NCI-H1105 (cell line): ENCODE measurements around the gene PRR11.
"Not testable (repeated sequence)": the region's sequence is repeated elsewhere in the genome, so short reads cannot be mapped to it uniquely, and the experiment has no call there.

Experiments used
- DNase-seq: peaks from one replicate; lab custom pipeline; 2025; lab: John Stamatoyannopoulos, UW

PRR11 gene

GRCh38 chr17:59151591-59151990 is 4.0 kb upstream of the PRR11 start:
- no peak for DNase-seq

DNA sequence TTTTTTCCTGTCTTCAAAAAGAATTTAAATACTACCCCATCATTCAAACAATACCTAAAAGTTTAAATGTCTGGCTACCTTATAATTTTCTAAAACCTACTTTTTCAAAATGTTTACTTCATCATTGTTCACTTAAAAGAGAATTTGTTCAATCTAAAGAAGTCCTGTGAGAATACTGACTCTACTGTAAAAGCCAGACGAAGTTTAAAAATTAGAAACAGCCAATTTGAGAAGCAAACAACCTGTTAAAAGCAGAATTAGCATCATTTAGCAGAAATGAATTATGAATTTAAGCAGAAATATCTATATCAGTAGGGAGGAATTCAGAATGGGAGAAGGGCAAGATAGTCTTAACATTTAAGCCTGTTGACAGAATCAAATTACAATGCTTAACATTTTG is 2.6 kb upstream of the PRR11 start:
- no peak for DNase-seq

DNA sequence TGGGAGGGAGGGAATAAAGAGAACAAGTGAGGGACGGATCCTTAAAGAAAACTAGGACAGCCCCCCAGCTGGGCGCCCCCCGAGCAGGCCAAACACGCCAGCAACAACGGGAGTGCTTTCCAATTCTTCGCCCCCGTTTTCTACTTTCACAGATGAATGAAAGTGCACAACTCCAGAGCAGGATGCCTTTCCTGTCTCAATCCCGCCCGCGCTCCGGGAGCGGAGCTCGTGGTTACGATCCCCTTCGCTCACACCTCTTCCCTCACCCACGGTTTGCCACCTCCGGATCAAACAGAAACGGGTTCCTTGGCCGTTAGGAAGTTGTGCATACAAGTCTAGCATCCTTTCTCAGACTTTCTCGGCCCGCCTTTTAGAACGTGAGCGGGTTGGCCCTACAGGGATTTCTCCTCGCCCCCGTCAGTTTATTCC is 1.2 kb upstream of the PRR11 start:
- peak; percentile 50 for DNase-seq

DNA sequence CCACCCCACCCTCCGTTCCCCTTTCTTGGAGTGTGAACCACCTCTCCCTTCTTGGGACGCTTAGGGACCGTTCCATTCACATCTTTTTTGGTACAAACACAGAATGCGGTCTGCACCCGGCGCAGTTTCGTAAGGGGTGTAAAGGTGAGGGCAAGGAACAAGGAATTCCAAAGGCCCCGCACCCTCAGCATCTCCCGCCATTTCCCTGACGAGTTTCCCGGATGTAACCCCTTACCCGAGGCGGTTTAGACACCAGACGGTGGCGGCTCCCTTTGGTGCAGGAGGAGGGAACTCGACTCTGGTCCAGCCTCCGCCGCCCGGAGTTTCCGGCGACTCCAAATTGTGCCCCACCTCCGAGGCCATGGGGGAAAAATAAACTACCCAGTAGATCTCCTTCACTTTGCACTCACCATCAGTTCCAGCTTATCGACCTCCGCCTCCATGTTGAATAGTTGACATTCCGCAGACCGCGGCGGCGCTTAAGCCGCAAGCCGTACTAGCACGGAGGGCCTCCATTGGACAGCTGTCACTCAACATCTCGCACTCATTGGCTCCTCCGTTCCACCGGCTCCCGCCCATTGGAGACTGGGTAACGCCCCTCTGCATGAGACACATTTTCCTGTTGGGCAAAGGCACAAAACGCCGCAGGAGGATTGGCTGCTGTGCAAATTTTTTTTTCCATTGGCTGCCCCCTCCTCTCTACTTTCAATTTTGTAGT is 666 bp upstream of the PRR11 start, which contains the start of gene SKA2:
Gene SKA2, minus strand, starts transcription at position 466 of the 718 bp plus-strand sequence. Its CDS starts 23 bp downstream, at position 443.
- peak; percentile 100 for DNase-seq

DNA sequence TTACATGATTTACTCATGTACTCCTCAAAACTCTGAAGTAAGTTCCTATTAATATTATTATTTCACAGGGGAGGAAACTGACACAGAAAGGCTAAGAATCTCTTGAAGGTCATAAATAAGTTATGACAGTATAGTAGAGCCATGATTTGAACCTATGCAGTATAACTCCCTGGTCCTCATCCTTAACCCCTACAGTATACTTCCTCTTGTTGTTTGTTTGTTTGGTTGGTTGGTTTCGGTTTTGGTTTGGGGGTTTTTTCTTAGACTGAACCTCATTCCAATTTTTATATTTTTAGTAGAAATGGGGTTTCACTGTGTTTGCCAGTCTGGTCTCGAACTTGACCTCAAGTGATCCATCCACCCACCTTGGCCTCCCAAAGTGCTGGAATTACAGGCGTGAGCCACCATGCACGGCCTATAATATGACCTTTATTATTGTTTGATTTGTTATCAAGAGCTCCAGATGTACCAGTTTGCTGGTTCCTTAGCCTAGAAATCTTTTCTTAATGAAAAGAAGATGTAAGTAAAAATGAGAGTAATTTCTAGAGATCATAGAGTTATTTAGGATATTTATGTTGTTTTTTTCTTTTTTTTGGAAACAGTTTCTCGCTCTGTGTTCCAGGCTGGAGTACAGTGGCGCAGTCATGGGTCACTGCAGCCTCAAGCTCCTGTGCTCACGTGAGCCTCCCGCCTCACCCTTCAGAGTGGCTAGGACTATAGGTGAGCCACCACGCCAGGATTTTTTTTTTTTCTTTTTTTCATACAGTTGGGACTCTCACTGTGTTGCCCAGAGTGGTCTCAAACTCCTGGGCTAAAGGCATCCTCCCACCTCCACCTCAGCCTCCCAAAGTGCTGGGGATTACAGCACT is 4.8 kb downstream of the PRR11 start:
- DNase-seq, result no peak

GRCh38 chr17:59161477-59161876 is 5.9 kb downstream of the PRR11 start:
- DNase-seq, result no peak

- peak; percentile 21 for DNase-seq
Observed at GRCh38 chr17:59165933-59166342, 10.4 kb downstream of the PRR11 start.

DNA sequence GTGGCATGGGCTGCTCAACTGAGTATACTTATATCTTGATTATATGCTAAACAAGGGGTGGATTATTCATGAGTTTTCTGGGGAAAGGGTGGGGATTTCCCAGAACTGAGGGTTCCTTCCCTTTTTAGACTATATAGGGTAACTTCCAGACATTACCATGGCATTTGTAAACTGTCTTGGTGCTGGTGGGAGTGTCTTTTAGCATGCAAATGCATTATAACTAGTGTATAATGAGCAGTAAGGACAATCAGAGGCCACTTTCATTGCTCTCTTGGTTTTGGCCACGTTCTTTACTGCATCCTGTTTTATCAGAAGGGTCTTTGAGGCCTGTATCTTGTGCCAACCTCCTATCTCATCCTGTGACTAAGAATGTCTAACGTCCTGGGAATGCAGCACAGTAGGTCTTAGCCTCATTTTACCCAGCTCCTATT is 12.0 kb downstream of the PRR11 start:
- DNase-seq, result no peak

DNA sequence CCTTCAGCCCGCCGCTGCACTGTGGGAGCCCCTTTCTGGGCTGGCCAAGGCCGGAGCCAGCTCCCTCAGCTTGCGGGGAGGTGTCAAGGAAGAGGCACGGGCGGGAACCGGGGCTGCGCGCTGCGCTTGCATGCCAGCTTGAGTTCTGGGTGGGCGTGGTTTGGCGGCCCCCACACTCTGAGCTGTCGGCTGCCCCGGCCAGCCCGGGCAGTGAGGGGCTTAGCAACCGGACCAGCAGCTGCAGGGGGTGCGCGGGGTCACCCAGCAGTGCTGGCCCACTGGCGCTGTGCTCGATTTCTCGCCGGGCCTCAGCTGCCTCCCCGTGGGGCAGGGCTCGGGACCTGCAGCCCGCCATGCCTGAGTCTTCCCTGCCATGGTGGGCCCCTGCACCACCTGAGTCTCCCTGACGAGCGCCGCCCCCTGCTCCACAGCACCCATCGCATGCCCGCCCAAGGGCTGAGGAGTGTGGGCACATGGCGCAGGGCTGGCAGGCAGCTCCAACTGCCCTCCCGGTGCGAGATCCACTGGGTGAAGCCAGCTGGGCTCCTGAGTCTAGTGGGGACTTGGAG is 17.0 kb downstream of the PRR11 start:
- no peak for DNase-seq

GRCh38 chr17:59174671-59175070 is 19.1 kb downstream of the PRR11 start:
- DNase-seq, result no peak

GRCh38 chr17:59175076-59175475 is 19.5 kb downstream of the PRR11 start:
- no peak for DNase-seq

GRCh38 chr17:59178266-59178985 is 22.9 kb downstream of the PRR11 start:
- DNase-seq, result no peak

- not testable (repeated sequence) for DNase-seq
Observed at GRCh38 chr17:59179601-59180000, 24.1 kb downstream of the PRR11 start.

DNA sequence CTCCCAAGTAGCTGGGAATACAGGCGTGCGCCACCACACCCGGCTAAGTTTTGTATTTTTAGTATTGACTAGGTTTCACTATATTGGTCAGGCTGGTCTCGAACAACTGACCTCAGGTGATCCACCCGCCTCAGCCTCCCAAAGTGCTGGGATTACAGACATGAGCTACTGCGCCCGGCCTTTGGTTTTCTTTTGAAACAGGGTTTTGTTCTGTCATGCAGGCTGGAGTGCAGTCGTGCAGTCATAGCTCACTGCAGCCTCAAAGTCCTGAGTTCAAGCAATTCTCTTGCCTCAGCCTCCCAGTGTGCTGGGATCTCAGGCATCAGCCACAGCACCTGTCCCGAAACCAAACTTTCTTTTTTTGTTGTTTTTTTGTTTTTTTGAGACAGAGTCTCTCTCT is 25.1 kb downstream of the PRR11 start:
- no peak for DNase-seq

DNA sequence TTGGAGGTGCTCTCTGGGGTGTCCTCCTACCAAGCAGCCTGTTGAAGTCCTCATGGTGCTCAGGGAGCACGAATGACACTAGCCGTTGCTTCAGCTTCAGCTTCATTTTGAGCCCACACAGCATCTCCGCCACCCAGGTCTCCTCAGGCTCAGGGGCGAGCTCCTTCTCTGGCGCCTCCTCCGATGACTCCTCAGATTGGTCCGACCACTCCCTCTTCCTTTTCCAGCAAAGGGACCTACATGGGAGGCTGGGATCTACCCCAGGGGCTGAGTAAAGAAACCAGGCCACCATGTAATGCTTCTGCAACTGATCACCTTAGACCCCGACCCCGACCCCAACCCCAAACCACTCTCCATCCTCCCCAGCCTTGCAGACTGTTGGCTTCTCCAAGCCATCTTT is 25.9 kb downstream of the PRR11 start:
- DNase-seq, result no peak

DNA sequence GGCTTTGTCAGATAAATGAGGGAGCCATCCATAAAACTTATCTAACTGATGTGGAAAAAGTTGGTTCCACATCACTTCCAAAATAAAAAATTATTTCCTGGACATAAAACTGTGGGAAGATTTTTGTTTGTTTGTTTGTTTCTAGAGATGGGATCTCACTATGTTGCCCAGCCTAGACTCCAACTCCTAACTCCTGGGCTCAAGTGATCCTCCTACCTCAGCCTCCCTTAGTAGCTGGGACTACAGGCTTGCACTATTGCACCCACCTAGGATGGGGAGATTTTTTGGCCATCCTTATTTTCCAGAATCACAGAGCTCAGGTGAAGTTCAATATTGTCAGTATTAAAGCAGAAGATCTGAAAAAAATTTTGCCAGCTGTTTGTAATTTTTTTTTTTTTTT is 30.5 kb downstream of the PRR11 start:
- DNase-seq, result no peak

- DNase-seq, result no peak
Observed at GRCh38 chr17:59186850-59187249, 31.3 kb downstream of the PRR11 start.

DNA sequence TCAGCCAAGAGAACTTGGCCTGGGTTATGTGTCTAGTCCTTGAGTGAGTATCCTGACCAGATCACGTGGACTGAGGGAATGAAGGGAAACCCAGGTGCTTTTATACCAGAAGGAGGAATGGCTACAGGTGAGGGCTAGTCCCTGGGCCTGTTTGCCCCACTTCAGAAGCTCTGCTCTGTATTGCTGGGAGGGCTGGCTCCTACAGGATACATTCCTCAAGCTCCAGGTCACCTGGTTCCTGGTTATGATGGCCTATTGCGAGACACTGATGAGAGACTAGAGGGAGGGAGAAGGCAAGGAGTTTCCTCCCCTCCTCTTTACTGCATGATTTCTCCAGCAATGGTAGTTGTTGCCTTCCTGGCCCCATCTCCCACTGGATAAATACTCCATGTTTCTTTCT is 35.3 kb downstream of the PRR11 start:
- no peak for DNase-seq

GRCh38 chr17:59193336-59193862 is 37.9 kb downstream of the PRR11 start:
- no peak for DNase-seq

GRCh38 chr17:59199398-59199797 is 43.9 kb downstream of the PRR11 start:
- DNase-seq, result no peak

GRCh38 chr17:59202320-59202719 is 46.8 kb downstream of the PRR11 start:
- no peak for DNase-seq

- no peak for DNase-seq
Observed at GRCh38 chr17:59219370-59219769, 63.8 kb downstream of the PRR11 start.
